H1 (cell line): ENCODE data around the gene PPP3R2.

ENCODE experiments used
- ATF3 ChIP-seq: IDR thresholded peaks from 2 replicates; pipeline ENCODE4 v1.6.1; 2011; ENCODE audit warnings: low read depth, mild to moderate bottlenecking, low read length; ENCODE audit not compliant: insufficient read depth
- BACH1 ChIP-seq: IDR thresholded peaks from 2 replicates; pipeline ENCODE4 v1.6.1; 2012; ENCODE audit warnings: low read length, improper control_type of control experiment
- CEBPB ChIP-seq: IDR thresholded peaks from 2 replicates; pipeline ENCODE4 v1.6.1; 2012; ENCODE audit warnings: low read depth, low read length
- CTCF ChIP-seq, 3 experiments: IDR thresholded peaks; 1 replicate in 2 of 3; 2 replicates in 1 of 3; pipeline versions ENCODE4 v1.5.1 to v1.6.1; 2011; ENCODE audit warnings: low read length in 3 of 3, mild to moderate bottlenecking in 3 of 3, inconsistent platforms in 2 of 3, low read depth in 1 of 3, moderate library complexity in 1 of 3; ENCODE audit not compliant: insufficient read depth in 1 of 3; ENCODE audit errors: control extremely low read depth in 1 of 3
- KDM5A ChIP-seq: fragments of 200-600 bp; IDR thresholded peaks from 2 replicates; pipeline ENCODE4 v1.7.1; 2012; ENCODE audit warnings: mild to moderate bottlenecking, low read length, inconsistent platforms, mixed read lengths
- MAX ChIP-seq: IDR thresholded peaks from 2 replicates; pipeline ENCODE4 v1.6.1; 2012; ENCODE audit warnings: inconsistent platforms
- POLR2A ChIP-seq, 2 experiments: IDR thresholded peaks; 1 replicate in 1 of 2; 2 replicates in 1 of 2; pipeline ENCODE4 v1.6.1; 2011; ENCODE audit warnings: low read depth in 2 of 2, low read length in 2 of 2, mild to moderate bottlenecking in 2 of 2; ENCODE audit errors: control extremely low read depth in 1 of 2
- POLR2AphosphoS5 ChIP-seq: IDR thresholded peaks from 2 replicates; pipeline ENCODE4 v1.6.1; 2011; ENCODE audit warnings: low read depth, low read length
- RAD21 ChIP-seq, 2 experiments: IDR thresholded peaks in 1 of 2; conservative IDR thresholded peaks in 1 of 2; 2 replicates each; pipeline ENCODE4 v1.6.1; 2011; ENCODE audit warnings: low read depth in 2 of 2, low read length in 2 of 2, improper control_type of control experiment in 1 of 2, inconsistent platforms in 1 of 2, mild to moderate bottlenecking in 1 of 2, moderate library complexity in 1 of 2
- SIN3A ChIP-seq, 2 experiments: IDR thresholded peaks in 1 of 2; conservative IDR thresholded peaks in 1 of 2; 2 replicates each; pipeline ENCODE4 v1.6.1; 2011 to 2012; ENCODE audit warnings: low read length in 2 of 2, improper control_type of control experiment in 1 of 2, low read depth in 1 of 2, mild to moderate bottlenecking in 1 of 2
- SP1 ChIP-seq: IDR thresholded peaks from 2 replicates; pipeline ENCODE4 v1.6.1; 2011; ENCODE audit warnings: low read depth, low read length
- SUZ12 ChIP-seq: fragments of 200-600 bp; sonication (generic); IDR thresholded peaks from 2 replicates; pipeline ENCODE4 v1.6.1; 2012; ENCODE audit warnings: mild to moderate bottlenecking, inconsistent platforms, low read length, moderate library complexity, mixed read lengths
- TAF1 ChIP-seq: IDR thresholded peaks from 2 replicates; pipeline ENCODE4 v1.6.1; 2011; ENCODE audit warnings: mild to moderate bottlenecking, low read depth, low read length
- USF2 ChIP-seq: IDR thresholded peaks from 2 replicates; pipeline ENCODE4 v1.6.1; 2011; ENCODE audit warnings: low read length, improper control_type of control experiment

GRCh38 chr9:101625876-101626275 lies 31.1 kb upstream of the PPP3R2 start:
- no peak for TF ChIP-seq MAX
- TF ChIP-seq CEBPB = no peak
- TF ChIP-seq SIN3A (conservative IDR thresholded peaks at IDR 0.05 in 1 of 2, IDR thresholded peaks at IDR 0.05 in 1 of 2; ENCODE audit: low read depth in 1 of 2, low read length in 2 of 2) = no peak
- no peak for TF ChIP-seq KDM5A
- TF ChIP-seq SP1 = no peak
- no peak for TF ChIP-seq CTCF (IDR thresholded peaks at IDR 0.05; ENCODE audit: control extremely low read depth in 1 of 3, insufficient read depth in 1 of 3, low read depth in 1 of 3, low read length in 3 of 3)
- TF ChIP-seq POLR2AphosphoS5 = no peak
- TF ChIP-seq USF2 = no peak
- TF ChIP-seq TAF1 = no peak
- no peak for TF ChIP-seq POLR2A (IDR thresholded peaks at IDR 0.05; ENCODE audit: control extremely low read depth in 1 of 2, low read depth in 2 of 2, low read length in 2 of 2)
- TF ChIP-seq BACH1 = no peak
- TF ChIP-seq RAD21 (IDR thresholded peaks at IDR 0.05 in 1 of 2, conservative IDR thresholded peaks at IDR 0.05 in 1 of 2; ENCODE audit: low read depth in 2 of 2, low read length in 2 of 2) = no peak
- no peak for TF ChIP-seq ATF3
- no peak for TF ChIP-seq SUZ12
